Astrocyte of the cerebellum (primary cell): ENCODE results near the gene ABCD4.

Experiments used
- DNase-seq: peaks from one replicate; pipeline ENCODE4 v3.0.0-alpha.2; 2011; ENCODE audit warnings: low read depth
- H3K4me3 ChIP-seq: 2 replicates; pipeline ENCODE4 v1.5.1; 2011; ENCODE audit warnings: mild to moderate bottlenecking, low read depth, low read length, moderate library complexity
- CTCF ChIP-seq: IDR thresholded peaks from 2 replicates; pipeline ENCODE4 v1.5.1; 2012; ENCODE audit warnings: low read length, low read depth, moderate library complexity, mild to moderate bottlenecking; ENCODE audit errors: missing control alignments
- in situ Hi-C: cut with HindIII; loops from 2 replicates; pipeline ENCODE4 v1.10.0; 2017; ENCODE audit warnings: low sequenced_read_pairs

The ABCD4 gene

GRCh38 chr14:74239848-74240793 lies 62.6 kb downstream of the ABCD4 start:
- no peak overlapping the region for H3K4me3 ChIP-seq
- in situ Hi-C loops, result loop anchor here (25.0 kb wide), 1 partner anchor 128 kb away; no protein-coding TSS in a partner anchor
- TF ChIP-seq CTCF, result no peak
- no peak for DNase-seq

DNA sequence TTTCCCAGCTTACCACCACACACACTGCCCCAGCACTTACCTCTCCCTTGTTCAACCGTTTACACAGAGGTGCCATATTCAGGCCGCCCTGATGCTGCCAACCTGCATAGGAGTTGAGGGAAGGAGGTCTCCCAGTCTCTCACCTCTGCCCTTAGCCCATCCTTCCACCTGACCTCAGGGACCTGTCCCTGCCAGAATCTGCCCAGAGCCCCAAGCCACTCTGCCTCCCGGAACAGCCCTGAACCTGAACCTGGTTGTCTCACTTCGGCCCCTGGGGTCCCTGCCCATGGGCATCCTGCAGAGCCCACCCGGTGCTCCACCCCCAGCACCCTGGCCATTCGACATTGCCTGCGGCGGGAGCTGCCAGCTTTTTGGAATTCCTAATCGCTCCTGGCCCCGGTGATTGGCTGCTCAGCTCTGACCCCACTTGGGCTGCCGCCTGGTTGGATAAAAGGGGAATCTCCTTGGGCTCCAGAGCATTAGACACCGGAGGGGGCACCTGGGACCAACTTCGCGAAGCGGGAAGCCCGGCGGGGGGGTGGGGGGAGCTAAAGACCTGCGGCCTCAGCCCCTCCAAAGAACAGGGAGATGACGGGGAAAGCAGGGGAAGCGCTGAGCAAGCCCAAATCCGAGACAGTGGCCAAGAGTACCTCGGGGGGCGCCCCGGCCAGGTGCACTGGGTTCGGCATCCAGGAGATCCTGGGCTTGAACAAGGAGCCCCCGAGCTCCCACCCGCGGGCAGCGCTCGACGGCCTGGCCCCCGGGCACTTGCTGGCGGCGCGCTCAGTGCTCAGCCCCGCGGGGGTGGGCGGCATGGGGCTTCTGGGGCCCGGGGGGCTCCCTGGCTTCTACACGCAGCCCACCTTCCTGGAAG lies 63.5 kb downstream of the ABCD4 start, which contains the start of gene VSX2:
VSX2 (plus strand) TSS at position 476 of the 874 bp plus-strand sequence; CDS start at position 589, 113 bp downstream.
- in situ Hi-C loops, result loop anchor here (25.0 kb wide), 1 partner anchor 127 kb away; no protein-coding TSS in a partner anchor
- DNase-seq, result no peak
- H3K4me3 ChIP-seq, result no peak within 1 kb of the TSS
- no peak for TF ChIP-seq CTCF

DNA sequence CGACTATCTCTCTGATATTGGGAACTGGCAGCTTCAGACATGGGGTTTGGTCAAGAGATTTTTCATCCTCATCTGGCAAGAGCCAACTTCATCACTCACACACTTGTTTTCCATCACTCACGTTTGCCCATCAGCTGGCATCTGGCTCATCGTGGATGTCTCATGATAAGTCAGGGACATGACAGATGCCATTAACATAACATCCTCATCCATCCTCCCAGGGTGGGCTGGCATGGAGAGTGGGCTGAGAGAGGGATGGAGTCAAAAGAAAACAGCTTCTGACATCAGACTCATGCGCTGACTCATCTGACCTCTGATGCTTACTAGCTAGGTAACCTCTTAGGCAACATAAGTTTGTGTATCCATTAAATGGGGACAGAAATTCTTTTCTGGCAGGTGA lies 65.3 kb downstream of the ABCD4 start:
- in situ Hi-C loops, result loop anchor here (25.0 kb wide), 1 partner anchor 125 kb away; no protein-coding TSS in a partner anchor
- TF ChIP-seq CTCF, result no peak
- H3K4me3 ChIP-seq, result no peak overlapping the region
- no peak for DNase-seq
